Suprapubic skin (tissue), 4 donors: Measurements from ENCODE around the gene SMAD7. TPM values are rescaled to one million over a fixed set of nuclear protein-coding genes. Genes with fewer than 3 reads are reported as not detected.

Experiments used
- DNase-seq, 2 donors: peaks; one replicate each; pipeline ENCODE4 v3.0.0-alpha.2; 2019; ENCODE audit warnings: low spot score in 2 of 2
- H3K27ac ChIP-seq: fragments of 200-600 bp; sonication (generic); one replicate; pipeline ENCODE4 v1.5.1; 2019
- H3K27me3 ChIP-seq: fragments of 200-600 bp; sonication (generic); one replicate; pipeline ENCODE4 v1.5.1; 2019
- H3K36me3 ChIP-seq: fragments of 200-600 bp; sonication (generic); one replicate; pipeline ENCODE4 v1.5.1; 2019
- H3K4me1 ChIP-seq: fragments of 200-600 bp; sonication (generic); one replicate; pipeline ENCODE4 v1.5.1; 2019
- H3K4me3 ChIP-seq: fragments of 200-600 bp; sonication (generic); one replicate; pipeline ENCODE4 v1.5.1; 2019; ENCODE audit warnings: mild to moderate bottlenecking
- H3K9me3 ChIP-seq: fragments of 200-600 bp; sonication (generic); one replicate; pipeline ENCODE4 v1.5.1; 2019
- EP300 ChIP-seq: sonication (generic); formaldehyde crosslinking; IDR thresholded peaks from one replicate; pipeline ENCODE4 v1.6.1; 2017; ENCODE audit warnings: antibody characterized with exemption
- POLR2A ChIP-seq, 2 donors: fragments of 450-650 bp; IDR thresholded peaks; one replicate each; pipeline ENCODE4 v1.6.1; 2017; ENCODE audit warnings: antibody characterized with exemption in 2 of 2, mild to moderate bottlenecking in 2 of 2, moderate library complexity in 2 of 2
- POLR2AphosphoS5 ChIP-seq, 3 donors: sonication (generic); formaldehyde crosslinking; IDR thresholded peaks; one replicate each; pipeline ENCODE4 v1.6.1; 2017; ENCODE audit warnings: antibody characterized with exemption in 3 of 3
- WGBS: methylation state at CpG from one replicate; pipeline ENCODE4 v1.1.5; 2018; 5-methylcytosine and 5-hydroxymethylcytosine counted together
- total RNA-seq, 4 donors: library from RNA; depleted of rRNA; stranded (reverse); fragments of >200 nt; gene quantifications; one replicate each; pipeline ENCODE4 v1.1.0, GENCODE V29; 2016
- TF ChIP-seq, protein P1 (sequence below), 2 donors: fragments of 200-600 bp in 1 of 2; fragments of 450-650 bp in 1 of 2; sonication (generic) in 1 of 2; IDR thresholded peaks; one replicate each; pipeline ENCODE4 v1.5.1; 2016 to 2019; ENCODE audit warnings: antibody characterized with exemption in 2 of 2, mild to moderate bottlenecking in 1 of 2, moderate library complexity in 1 of 2

SMAD7 gene
- total RNA-seq, 4 donors from 2014 or later, result 19.7 to 41.6 (median 27.8) TPM

DNA sequence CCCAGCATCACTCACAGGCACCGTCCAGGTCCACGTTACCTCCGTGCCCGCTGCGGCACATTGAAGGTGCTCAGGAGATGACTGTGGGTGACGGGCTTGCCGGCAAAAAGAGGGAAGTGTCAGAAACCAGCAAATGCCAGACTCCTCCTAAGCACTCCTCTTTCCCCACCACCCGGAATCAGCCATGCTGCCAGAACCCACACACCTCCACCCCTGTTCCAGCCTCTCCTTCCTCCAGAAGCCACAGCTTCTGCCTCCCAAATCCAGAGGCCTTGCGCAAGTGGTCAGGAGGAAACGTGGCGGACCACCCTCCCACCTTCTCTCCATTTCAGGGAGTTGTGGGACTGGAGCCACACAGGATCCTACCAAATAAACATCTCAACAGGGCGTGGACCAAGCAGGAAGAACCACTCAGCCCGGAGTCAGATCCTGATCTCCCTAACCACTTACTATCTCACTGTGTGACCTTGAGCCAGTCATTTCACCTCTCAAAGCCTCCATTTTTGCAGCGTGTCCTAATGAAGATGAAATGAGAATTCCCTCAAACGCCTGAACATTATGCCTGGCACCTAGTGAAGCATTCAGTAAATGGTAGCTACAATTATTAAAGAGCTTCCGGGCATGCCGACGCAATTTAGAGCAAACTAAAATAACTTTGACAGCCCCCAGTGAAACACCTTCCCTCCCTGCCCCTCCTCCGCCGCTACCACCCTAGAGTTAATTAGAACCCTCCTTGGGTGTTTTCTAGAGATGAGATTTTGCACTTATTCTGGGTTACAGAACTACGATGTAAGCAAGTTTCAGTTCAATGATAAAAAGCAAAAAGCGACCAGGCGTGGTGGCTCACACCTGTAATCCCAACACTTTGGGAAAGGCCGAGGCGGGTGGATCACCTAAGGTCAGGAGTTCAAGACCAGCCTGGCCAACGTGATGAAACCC lies 32.9 kb downstream of the SMAD7 start:
- peaks cover 15% of the 10 kb centered on the region for H3K36me3 ChIP-seq
- TF ChIP-seq EP300 (no peak), POLR2A (IDR thresholded peaks at IDR 0.05) (no peak), POLR2AphosphoS5 (IDR thresholded peaks at IDR 0.05) (no peak)
- TF ChIP-seq, protein P1, sequence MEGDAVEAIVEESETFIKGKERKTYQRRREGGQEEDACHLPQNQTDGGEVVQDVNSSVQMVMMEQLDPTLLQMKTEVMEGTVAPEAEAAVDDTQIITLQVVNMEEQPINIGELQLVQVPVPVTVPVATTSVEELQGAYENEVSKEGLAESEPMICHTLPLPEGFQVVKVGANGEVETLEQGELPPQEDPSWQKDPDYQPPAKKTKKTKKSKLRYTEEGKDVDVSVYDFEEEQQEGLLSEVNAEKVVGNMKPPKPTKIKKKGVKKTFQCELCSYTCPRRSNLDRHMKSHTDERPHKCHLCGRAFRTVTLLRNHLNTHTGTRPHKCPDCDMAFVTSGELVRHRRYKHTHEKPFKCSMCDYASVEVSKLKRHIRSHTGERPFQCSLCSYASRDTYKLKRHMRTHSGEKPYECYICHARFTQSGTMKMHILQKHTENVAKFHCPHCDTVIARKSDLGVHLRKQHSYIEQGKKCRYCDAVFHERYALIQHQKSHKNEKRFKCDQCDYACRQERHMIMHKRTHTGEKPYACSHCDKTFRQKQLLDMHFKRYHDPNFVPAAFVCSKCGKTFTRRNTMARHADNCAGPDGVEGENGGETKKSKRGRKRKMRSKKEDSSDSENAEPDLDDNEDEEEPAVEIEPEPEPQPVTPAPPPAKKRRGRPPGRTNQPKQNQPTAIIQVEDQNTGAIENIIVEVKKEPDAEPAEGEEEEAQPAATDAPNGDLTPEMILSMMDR (IDR thresholded peaks at IDR 0.05), result no peak
- H3K27ac ChIP-seq, result no peak overlapping the region
- H3K4me3 ChIP-seq, result no peak overlapping the region
- peaks cover 11% of the 10 kb centered on the region for H3K4me1 ChIP-seq
- no peaks in the 10 kb centered on the region for H3K9me3 ChIP-seq
- no peaks in the 10 kb centered on the region for H3K27me3 ChIP-seq
- no peak for DNase-seq
- 84% methylated on average over 26 of the region's 26 CpGs for WGBS

DNA sequence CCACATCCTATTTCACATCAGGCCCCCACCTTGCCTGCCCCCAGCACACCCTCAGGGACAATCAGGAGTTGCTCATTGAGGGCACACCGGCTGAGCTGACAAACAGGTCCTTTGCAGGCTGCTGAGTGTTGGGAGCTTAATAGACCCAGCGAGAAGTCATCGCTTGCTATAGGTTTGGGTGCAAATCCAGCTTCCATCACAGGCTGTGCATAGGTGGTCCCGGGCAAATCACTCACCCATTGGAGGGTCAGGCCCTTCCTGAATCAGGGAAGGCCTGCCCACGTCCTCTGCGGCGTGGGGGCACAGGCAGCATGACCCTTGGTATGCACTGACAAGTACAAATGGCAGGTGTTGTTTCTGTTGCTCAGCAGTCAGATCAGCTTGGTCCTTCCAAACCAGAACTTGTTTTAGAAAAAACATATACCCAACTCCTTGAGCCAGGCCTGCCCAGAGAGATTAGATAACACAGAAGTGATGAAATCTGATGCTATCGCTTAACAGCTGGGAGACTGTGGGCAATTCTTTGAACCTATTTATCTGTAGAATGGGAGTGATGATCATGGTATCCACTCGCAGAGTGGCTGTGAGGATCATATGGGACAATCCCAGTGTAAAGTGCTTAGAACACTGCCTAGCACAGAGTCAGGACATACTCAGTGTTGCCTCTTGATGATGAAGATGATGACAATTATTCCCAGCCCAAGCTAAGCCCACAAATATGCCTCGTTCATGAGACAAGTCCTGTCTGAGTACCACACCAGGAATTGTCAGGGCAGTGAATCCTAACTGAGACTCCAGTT lies 34.9 kb downstream of the SMAD7 start:
- no peaks in the 10 kb centered on the region for H3K27me3 ChIP-seq
- no peaks in the 10 kb centered on the region for H3K9me3 ChIP-seq
- DNase-seq, result no peak
- 68% methylated on average over 5 of the region's 10 CpGs for WGBS
- H3K36me3 ChIP-seq, result peaks cover 8% of the 10 kb centered on the region
- no peak for TF ChIP-seq EP300
- no peak for TF ChIP-seq POLR2A (IDR thresholded peaks at IDR 0.05)
- TF ChIP-seq, protein P1 (IDR thresholded peaks at IDR 0.05), result no peak
- no peak for TF ChIP-seq POLR2AphosphoS5 (IDR thresholded peaks at IDR 0.05)
- H3K4me3 ChIP-seq, result no peak overlapping the region
- H3K27ac ChIP-seq, result no peak overlapping the region
- H3K4me1 ChIP-seq, result no peaks in the 10 kb centered on the region

DNA sequence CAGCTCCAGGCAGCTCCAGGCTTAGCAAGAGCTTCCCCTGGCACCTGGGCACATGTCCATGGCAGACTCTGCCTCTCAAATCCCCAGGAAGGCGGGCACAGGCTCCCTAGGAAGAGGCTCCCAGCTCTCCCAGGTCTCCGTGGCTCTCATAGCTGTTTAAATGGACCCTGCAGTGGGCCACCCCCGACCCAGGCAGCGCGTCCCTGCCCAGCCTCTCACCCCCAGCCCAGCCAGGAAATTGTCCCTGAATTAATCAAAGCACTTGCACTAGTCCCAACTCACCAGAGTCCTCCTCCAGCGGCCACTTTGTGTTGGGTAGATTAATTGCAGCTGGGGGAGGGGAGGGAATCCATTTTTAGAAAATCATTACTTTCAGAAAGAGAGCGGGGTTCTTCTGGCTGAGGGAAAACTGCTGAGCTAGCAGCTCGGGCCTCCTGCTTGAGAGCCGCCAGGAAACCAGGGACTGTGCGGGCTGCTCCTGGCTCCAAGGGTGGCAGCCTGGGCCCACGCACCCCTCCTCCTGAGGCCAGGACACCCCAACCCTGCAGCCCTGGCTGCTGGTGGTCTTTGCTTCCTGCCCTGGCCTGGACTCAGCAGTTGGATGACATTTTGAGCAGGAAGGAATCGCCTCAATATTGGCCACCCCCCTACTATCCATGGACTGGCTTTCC lies 36.0 kb downstream of the SMAD7 start:
- TF ChIP-seq POLR2A (IDR thresholded peaks at IDR 0.05), result no peak
- TF ChIP-seq, protein P1 (IDR thresholded peaks at IDR 0.05), result no peak
- no peak for TF ChIP-seq POLR2AphosphoS5 (IDR thresholded peaks at IDR 0.05)
- no peak for TF ChIP-seq EP300
- WGBS, result 71% methylated on average over 9 of the region's 12 CpGs
- no peak for DNase-seq
- Histone ChIP-seq H3K27ac (no peak overlapping the region), H3K4me1 (no peaks in the 10 kb centered on the region), H3K9me3 (no peaks in the 10 kb centered on the region), H3K4me3 (no peak overlapping the region), H3K36me3 (no peaks in the 10 kb centered on the region), H3K27me3 (no peaks in the 10 kb centered on the region)

DNA sequence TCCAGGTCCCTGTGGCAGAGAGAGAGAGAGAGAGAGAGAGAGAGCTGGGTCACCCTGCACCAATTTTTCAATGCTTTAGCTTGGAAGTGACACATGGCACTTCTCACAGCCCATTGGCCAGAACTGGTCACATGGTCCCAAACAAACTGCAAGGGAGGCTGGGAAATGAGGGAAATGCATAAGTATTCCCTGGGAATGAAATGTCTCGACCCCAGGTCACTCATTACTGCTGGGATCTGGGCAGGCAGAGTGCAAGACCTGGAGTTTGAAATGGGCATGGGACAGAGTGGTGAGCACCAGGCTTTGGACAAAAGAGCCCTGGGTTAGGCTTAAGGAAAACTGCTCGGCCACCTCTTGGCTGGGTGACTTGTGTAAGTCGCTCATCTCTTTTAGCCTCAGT lies 37.0 kb downstream of the SMAD7 start:
- Histone ChIP-seq H3K4me1 (no peaks in the 10 kb centered on the region), H3K27ac (no peak overlapping the region), H3K36me3 (no peaks in the 10 kb centered on the region), H3K4me3 (no peak overlapping the region), H3K9me3 (no peaks in the 10 kb centered on the region), H3K27me3 (no peaks in the 10 kb centered on the region)
- TF ChIP-seq POLR2A (IDR thresholded peaks at IDR 0.05), result no peak
- no peak for DNase-seq
- 90% methylated on average over 3 of the region's 3 CpGs for WGBS

DNA sequence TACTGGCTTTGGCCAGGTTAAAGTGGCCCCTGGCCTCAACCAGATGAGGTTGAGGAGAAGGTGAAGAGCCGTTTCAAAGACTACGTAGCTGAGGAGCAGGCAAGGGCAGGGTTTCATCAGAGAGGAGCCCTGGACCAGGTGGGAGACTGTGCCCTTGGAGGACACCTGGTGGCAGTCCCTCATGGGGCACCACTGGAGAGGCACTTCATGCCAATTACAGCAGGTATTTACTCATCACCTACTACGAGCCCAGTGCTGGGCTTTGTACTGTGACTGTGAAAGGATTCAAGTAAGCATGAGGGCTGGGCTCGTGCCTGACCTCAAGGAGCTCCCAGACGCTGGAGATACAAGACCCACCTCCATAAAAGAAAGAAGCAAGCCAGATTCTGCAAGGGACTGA lies 37.6 kb downstream of the SMAD7 start:
- no peaks in the 10 kb centered on the region for H3K27me3 ChIP-seq
- TF ChIP-seq EP300 (no peak), POLR2AphosphoS5 (IDR thresholded peaks at IDR 0.05) (no peak), POLR2A (IDR thresholded peaks at IDR 0.05) (no peak)
- TF ChIP-seq, protein P1 (IDR thresholded peaks at IDR 0.05), result no peak
- no peak for DNase-seq
- 89% methylated on average over 5 of the region's 5 CpGs for WGBS
- H3K9me3 ChIP-seq, result no peaks in the 10 kb centered on the region
- H3K36me3 ChIP-seq, result no peaks in the 10 kb centered on the region
- no peak overlapping the region for H3K27ac ChIP-seq
- H3K4me3 ChIP-seq, result no peak overlapping the region
- no peaks in the 10 kb centered on the region for H3K4me1 ChIP-seq
